ENCODE results near the gene ACTA1.

DNA sequence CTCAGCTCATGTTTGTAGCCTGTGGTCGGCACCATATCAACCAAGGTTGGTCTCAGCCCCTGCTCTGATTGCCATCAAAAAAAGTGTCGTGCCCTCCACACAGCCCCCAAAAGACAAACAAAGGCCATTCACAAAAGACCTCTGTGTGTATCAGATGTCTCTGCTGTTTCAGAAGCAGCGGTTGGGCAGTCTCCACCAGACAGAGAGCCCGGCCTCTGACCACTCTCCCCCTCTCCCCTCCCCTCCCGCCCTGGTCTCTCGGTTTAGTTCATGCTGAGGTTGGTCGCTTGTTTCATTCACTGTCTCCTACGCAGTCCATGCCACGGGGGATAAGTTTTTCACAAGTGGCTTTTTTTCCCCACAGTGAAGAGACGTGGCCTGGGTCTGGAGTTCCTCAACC is 27.1 kb downstream of the ACTA1 start:
- no peak for TF ChIP-seq EZH2 (IDR thresholded peaks at IDR 0.05; ENCODE audit: borderline replicate concordance)
- TF ChIP-seq, protein P1, sequence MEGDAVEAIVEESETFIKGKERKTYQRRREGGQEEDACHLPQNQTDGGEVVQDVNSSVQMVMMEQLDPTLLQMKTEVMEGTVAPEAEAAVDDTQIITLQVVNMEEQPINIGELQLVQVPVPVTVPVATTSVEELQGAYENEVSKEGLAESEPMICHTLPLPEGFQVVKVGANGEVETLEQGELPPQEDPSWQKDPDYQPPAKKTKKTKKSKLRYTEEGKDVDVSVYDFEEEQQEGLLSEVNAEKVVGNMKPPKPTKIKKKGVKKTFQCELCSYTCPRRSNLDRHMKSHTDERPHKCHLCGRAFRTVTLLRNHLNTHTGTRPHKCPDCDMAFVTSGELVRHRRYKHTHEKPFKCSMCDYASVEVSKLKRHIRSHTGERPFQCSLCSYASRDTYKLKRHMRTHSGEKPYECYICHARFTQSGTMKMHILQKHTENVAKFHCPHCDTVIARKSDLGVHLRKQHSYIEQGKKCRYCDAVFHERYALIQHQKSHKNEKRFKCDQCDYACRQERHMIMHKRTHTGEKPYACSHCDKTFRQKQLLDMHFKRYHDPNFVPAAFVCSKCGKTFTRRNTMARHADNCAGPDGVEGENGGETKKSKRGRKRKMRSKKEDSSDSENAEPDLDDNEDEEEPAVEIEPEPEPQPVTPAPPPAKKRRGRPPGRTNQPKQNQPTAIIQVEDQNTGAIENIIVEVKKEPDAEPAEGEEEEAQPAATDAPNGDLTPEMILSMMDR (IDR thresholded peaks at IDR 0.05; ENCODE audit: poor library complexity), result no peak

Measured in hepatocyte (in vitro differentiated cells).